Ishikawa (cell line): Measurements from ENCODE around the gene ADO.

Source experiments
- CEBPB ChIP-seq: IDR thresholded peaks from 2 replicates; pipeline ENCODE4 v1.6.1; 2012
- CREB1 ChIP-seq: IDR thresholded peaks from 2 replicates; pipeline ENCODE4 v1.6.1; 2012; ENCODE audit warnings: low read depth
- EP300 ChIP-seq: IDR thresholded peaks from 2 replicates; pipeline ENCODE4 v1.6.1; 2012; ENCODE audit warnings: borderline replicate concordance
- MAX ChIP-seq: IDR thresholded peaks from 2 replicates; pipeline ENCODE4 v1.6.1; 2012
- NFIC ChIP-seq: IDR thresholded peaks from 2 replicates; pipeline ENCODE4 v1.6.1; 2012
- REST ChIP-seq: IDR thresholded peaks from 2 replicates; pipeline ENCODE4 v1.6.1; 2012; ENCODE audit warnings: low read depth, mild to moderate bottlenecking
- TAF1 ChIP-seq: IDR thresholded peaks from 2 replicates; pipeline ENCODE4 v1.6.1; 2012; ENCODE audit warnings: low read depth, mild to moderate bottlenecking

- TF ChIP-seq CREB1 = no peak
- no peak for TF ChIP-seq NFIC
- no peak for TF ChIP-seq MAX
- no peak for TF ChIP-seq TAF1
- TF ChIP-seq EP300 = no peak
- TF ChIP-seq CEBPB = no peak
- TF ChIP-seq REST = no peak
These were observed 46.9 kb downstream of the ADO start for GRCh38 chr10:62851442-62851841.
